ENCODE data around the gene SLC26A8. TPM values are rescaled to one million over a fixed set of nuclear protein-coding genes. Genes with fewer than 3 reads are reported as not detected.

Gene SLC26A8
- total RNA-seq, 4 donors from 2014 or later = under 0.01 to 0.17 TPM; not detected in 2

DNA sequence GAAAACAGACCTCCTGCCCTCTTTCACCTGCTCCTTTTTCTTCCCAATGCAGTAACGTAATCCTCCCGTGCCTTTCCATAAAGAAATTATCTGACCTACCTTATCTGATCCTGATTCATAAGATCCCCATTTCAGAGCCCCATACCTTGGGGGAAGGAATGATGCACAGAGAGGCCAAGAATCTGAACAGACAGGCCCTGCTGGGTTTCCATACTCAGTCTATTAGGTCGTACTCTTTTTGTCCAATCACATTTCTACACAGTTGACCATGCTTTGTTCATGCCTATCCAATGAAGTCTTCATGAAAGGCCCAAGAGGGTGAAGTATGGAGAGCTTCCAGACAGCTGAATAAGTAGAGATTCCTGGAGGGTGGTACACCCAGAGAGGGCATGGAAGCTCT, 128.9 kb downstream of the SLC26A8 start:
- no peak overlapping the region for H3K4me3 ChIP-seq
- H3K4me1 ChIP-seq = no peaks in the 10 kb centered on the region
- TF ChIP-seq POLR2A (IDR thresholded peaks at IDR 0.05; ENCODE audit: low read depth) = no peak
- no peak for TF ChIP-seq EP300 (IDR thresholded peaks at IDR 0.05)
- TF ChIP-seq, protein P1, sequence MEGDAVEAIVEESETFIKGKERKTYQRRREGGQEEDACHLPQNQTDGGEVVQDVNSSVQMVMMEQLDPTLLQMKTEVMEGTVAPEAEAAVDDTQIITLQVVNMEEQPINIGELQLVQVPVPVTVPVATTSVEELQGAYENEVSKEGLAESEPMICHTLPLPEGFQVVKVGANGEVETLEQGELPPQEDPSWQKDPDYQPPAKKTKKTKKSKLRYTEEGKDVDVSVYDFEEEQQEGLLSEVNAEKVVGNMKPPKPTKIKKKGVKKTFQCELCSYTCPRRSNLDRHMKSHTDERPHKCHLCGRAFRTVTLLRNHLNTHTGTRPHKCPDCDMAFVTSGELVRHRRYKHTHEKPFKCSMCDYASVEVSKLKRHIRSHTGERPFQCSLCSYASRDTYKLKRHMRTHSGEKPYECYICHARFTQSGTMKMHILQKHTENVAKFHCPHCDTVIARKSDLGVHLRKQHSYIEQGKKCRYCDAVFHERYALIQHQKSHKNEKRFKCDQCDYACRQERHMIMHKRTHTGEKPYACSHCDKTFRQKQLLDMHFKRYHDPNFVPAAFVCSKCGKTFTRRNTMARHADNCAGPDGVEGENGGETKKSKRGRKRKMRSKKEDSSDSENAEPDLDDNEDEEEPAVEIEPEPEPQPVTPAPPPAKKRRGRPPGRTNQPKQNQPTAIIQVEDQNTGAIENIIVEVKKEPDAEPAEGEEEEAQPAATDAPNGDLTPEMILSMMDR (IDR thresholded peaks at IDR 0.05) = no peak
- TF ChIP-seq POLR2AphosphoS5 (IDR thresholded peaks at IDR 0.05) = no peak
- no peaks in the 10 kb centered on the region for H3K9me3 ChIP-seq
- DNase-seq (ENCODE audit: extremely low spot score) = no peak
- 94% methylated on average over 3 of the region's 3 CpGs for WGBS
- no peak overlapping the region for H3K27ac ChIP-seq (replicated peaks in 1 of 4)
- H3K27me3 ChIP-seq = no peaks in the 10 kb centered on the region
- H3K36me3 ChIP-seq = no peaks in the 10 kb centered on the region
- intact Hi-C loops (cut with DNase I) = no loop called here

DNA sequence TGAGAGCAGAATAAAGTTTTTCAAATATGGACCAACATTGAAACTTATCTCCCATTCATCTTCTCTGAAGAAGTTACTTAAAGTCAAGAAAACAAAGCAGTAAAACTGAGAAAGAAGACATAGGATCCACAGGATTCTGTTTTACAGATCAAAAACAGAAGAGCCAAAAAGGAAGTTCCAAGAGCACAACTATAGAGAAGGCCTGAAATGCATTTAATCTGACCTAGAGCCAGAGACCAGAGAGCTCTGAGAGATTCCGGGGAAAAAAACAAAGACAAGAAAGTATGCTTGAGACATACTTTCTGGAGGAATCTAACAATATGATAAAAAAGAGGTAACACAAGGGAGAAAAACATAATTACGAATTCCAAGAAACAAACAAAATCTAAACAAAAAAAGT, 129.7 kb downstream of the SLC26A8 start:
- TF ChIP-seq, protein P1 (IDR thresholded peaks at IDR 0.05) = no peak
- H3K27me3 ChIP-seq = no peaks in the 10 kb centered on the region
- H3K9me3 ChIP-seq = no peaks in the 10 kb centered on the region
- intact Hi-C loops (cut with DNase I) = no loop called here
- no peak for DNase-seq (ENCODE audit: extremely low spot score)
- 91% methylated on average over 2 of the region's 2 CpGs for WGBS
- no peak overlapping the region for H3K27ac ChIP-seq (replicated peaks in 1 of 4)
- no peaks in the 10 kb centered on the region for H3K36me3 ChIP-seq
- H3K4me1 ChIP-seq = no peaks in the 10 kb centered on the region
- no peak overlapping the region for H3K4me3 ChIP-seq

Other genes with a start within 250 kb of the SLC26A8 start
- not detected for gene CLPSL2, start 248.0 kb downstream of the SLC26A8 start, total RNA-seq
- not detected for gene CLPSL1, start 243.6 kb downstream of the SLC26A8 start, total RNA-seq
- not detected for gene CLPS, start 227.3 kb downstream of the SLC26A8 start, total RNA-seq
- gene LHFPL5, start 219.3 kb downstream of the SLC26A8 start, total RNA-seq = not detected
- 10 to 100 TPM; 25.4 to 36.5 (median 30.4) TPM for gene SRPK1, start 103.5 kb downstream of the SLC26A8 start, total RNA-seq
- gene MAPK14, start 3.2 kb upstream of the SLC26A8 start, total RNA-seq = 10 to 100 TPM; 53.2 to 70.7 (median 66.9) TPM
- gene MAPK13, start 105.9 kb upstream of the SLC26A8 start, total RNA-seq = 1 to 10 TPM; 2.1 to 5.0 (median 4.5) TPM
- gene BRPF3, start 172.1 kb upstream of the SLC26A8 start, total RNA-seq = 10 to 100 TPM; 21.5 to 34.8 (median 22.3) TPM
- under 1 TPM in 1 of 4 donors, not detected in 3; 0.33 TPM for gene PNPLA1, start 245.4 kb upstream of the SLC26A8 start, total RNA-seq

All from esophagus muscularis mucosa (tissue), 4 donors.